ENCODE measurements around the gene LRBA. TPM values are rescaled to one million over a fixed set of nuclear protein-coding genes. Genes with fewer than 3 reads are reported as not detected.

LRBA gene
- total and polyA plus RNA-seq, 9 of the 15 experiments (the other 6 are each of a cell fraction or from before 2014, with no cell fraction given): 24.2 to 88.7 (median 59.7) TPM

- Histone ChIP-seq H3K4me3 (no peak overlapping the region), H3K4me2 (ENCODE audit: insufficient read depth, low read length) (no peak overlapping the region), H3K4me1 (replicated peaks in 1 of 2; ENCODE audit: control insufficient read depth in 2 of 2, insufficient read depth in 2 of 2, low read length in 2 of 2) (no peaks in the 10 kb centered on the region), H3K9me1 (ENCODE audit: control insufficient read depth, insufficient read depth, low read length) (no peaks in the 10 kb centered on the region), H3K27ac (ENCODE audit: extremely low read depth, low read depth, low read length) (no peak overlapping the region), H3K79me2 (ENCODE audit: control insufficient read depth, insufficient read depth, low read length) (no peaks in the 10 kb centered on the region), H3K9ac (ENCODE audit: insufficient read depth in 1 of 2, low read depth in 2 of 2, low read length in 2 of 2) (no peak overlapping the region), H4K20me1 (replicated peaks; ENCODE audit: control insufficient read depth, insufficient read depth, low read length) (no peaks in the 10 kb centered on the region), H3K27me3 (ENCODE audit: control insufficient read depth in 2 of 2, insufficient read depth in 2 of 2, low read length in 2 of 2) (no peaks in the 10 kb centered on the region), H3K9me3 (replicated peaks; ENCODE audit: control insufficient read depth, insufficient read depth, low read depth, low read length) (no peaks in the 10 kb centered on the region), H2AFZ (ENCODE audit: low read depth, low read length) (no peak overlapping the region), H3K36me3 (ENCODE audit: control insufficient read depth, insufficient read depth, low read length) (peaks cover 3% of the 10 kb centered on the region; the same call in 1 of the 3 replicates)
- ChIA-PET POLR2A (no interaction called here), CTCF (ENCODE audit: low intra/inter-chr PET ratio) (no interaction called here)
- 95% methylated on average over 2 of the region's 2 CpGs for WGBS (ENCODE audit: insufficient coverage, low coverage, missing lambda C conversion rate)
- ATAC-seq (no peak), FAIRE-seq (no peak), DNase-seq (ENCODE audit: extremely low read depth in 1 of 4, low spot score in 3 of 4) (no peak)
- TF ChIP-seq, protein P1, sequence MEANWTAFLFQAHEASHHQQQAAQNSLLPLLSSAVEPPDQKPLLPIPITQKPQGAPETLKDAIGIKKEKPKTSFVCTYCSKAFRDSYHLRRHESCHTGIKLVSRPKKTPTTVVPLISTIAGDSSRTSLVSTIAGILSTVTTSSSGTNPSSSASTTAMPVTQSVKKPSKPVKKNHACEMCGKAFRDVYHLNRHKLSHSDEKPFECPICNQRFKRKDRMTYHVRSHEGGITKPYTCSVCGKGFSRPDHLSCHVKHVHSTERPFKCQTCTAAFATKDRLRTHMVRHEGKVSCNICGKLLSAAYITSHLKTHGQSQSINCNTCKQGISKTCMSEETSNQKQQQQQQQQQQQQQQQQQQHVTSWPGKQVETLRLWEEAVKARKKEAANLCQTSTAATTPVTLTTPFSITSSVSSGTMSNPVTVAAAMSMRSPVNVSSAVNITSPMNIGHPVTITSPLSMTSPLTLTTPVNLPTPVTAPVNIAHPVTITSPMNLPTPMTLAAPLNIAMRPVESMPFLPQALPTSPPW (CRISPR knock-in tag; IDR thresholded peaks at IDR 0.05): no peak
- BruUV-seq (replicated peaks): no TSS peak
- in situ Hi-C loops (cut with MboI) (no loop called here), intact Hi-C loops (cut with micrococcal nuclease) (no loop called here)
Measured at GRCh38 chr4:150436598-150437370, 578.3 kb downstream of the LRBA start.

- H2AFZ ChIP-seq (ENCODE audit: low read depth, low read length): no peak overlapping the region
- H3K4me3 ChIP-seq: no peak overlapping the region
- H3K4me1 ChIP-seq (replicated peaks in 1 of 2; ENCODE audit: control insufficient read depth in 2 of 2, insufficient read depth in 2 of 2, low read length in 2 of 2): no peaks in the 10 kb centered on the region
- no peaks in the 10 kb centered on the region for H3K79me2 ChIP-seq (ENCODE audit: control insufficient read depth, insufficient read depth, low read length)
- no peak for DNase-seq (ENCODE audit: extremely low read depth in 1 of 4, low spot score in 3 of 4)
- intact Hi-C loops (cut with micrococcal nuclease): no loop called here
- no peak for FAIRE-seq
- H3K9ac ChIP-seq (ENCODE audit: insufficient read depth in 1 of 2, low read depth in 2 of 2, low read length in 2 of 2): no peak overlapping the region
- no peaks in the 10 kb centered on the region for H3K27me3 ChIP-seq (ENCODE audit: control insufficient read depth in 2 of 2, insufficient read depth in 2 of 2, low read length in 2 of 2)
- BruUV-seq (replicated peaks): no TSS peak
- H3K9me3 ChIP-seq (replicated peaks; ENCODE audit: control insufficient read depth, insufficient read depth, low read depth, low read length): no peaks in the 10 kb centered on the region; the same call in 1 of the 2 replicates
- in situ Hi-C loops (cut with MboI): no loop called here
- CTCF ChIA-PET (ENCODE audit: low intra/inter-chr PET ratio): no interaction called here
- H3K9me1 ChIP-seq (ENCODE audit: control insufficient read depth, insufficient read depth, low read length): no peaks in the 10 kb centered on the region
- peaks cover 3% of the 10 kb centered on the region; the same call in 1 of the 3 replicates for H3K36me3 ChIP-seq (ENCODE audit: control insufficient read depth, insufficient read depth, low read length)
- no peak for ATAC-seq
- POLR2A ChIA-PET: interaction anchor here (1.0 kb wide), 1 partner anchor 10 kb away, joined by 3 read pairs; no protein-coding TSS in a partner anchor
- H4K20me1 ChIP-seq (replicated peaks; ENCODE audit: control insufficient read depth, insufficient read depth, low read length): no peaks in the 10 kb centered on the region
- no peak overlapping the region for H3K27ac ChIP-seq (ENCODE audit: extremely low read depth, low read depth, low read length)
- H3K4me2 ChIP-seq (ENCODE audit: insufficient read depth, low read length): no peak overlapping the region
- TF ChIP-seq DLX4 (CRISPR knock-in tag; IDR thresholded peaks at IDR 0.05) (no peak), BHLHE40 (IDR thresholded peaks at IDR 0.05; ENCODE audit: low read length) (no peak), ZNF174 (CRISPR knock-in tag; IDR thresholded peaks at IDR 0.05) (no peak), ZNF639 (CRISPR knock-in tag; conservative IDR thresholded peaks at IDR 0.05 in 1 of 2, IDR thresholded peaks at IDR 0.05 in 1 of 2) (no peak), ZNF217 (CRISPR knock-in tag; IDR thresholded peaks at IDR 0.05) (no peak), NR3C1 (CRISPR knock-in tag; IDR thresholded peaks at IDR 0.05) (no peak), NFIC (IDR thresholded peaks at IDR 0.05) (no peak), ZNF766 (CRISPR knock-in tag; conservative IDR thresholded peaks at IDR 0.05) (no peak), ZNF717 (CRISPR knock-in tag; IDR thresholded peaks at IDR 0.05) (no peak)
- TF ChIP-seq, protein P2, sequence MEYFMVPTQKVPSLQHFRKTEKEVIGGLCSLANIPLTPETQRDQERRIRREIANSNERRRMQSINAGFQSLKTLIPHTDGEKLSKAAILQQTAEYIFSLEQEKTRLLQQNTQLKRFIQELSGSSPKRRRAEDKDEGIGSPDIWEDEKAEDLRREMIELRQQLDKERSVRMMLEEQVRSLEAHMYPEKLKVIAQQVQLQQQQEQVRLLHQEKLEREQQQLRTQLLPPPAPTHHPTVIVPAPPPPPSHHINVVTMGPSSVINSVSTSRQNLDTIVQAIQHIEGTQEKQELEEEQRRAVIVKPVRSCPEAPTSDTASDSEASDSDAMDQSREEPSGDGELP (CRISPR knock-in tag; IDR thresholded peaks at IDR 0.05; ENCODE audit: borderline replicate concordance): no peak
Measured at GRCh38 chr4:150431221-150431620, 583.9 kb downstream of the LRBA start.

Measured in K562 (cell line).